Type B pancreatic cell (in vitro differentiated cells): ENCODE measurements around the gene HOTAIR. TPM values are rescaled to one million over a fixed set of nuclear protein-coding genes. Genes with fewer than 3 reads are reported as not detected.

Source experiments
- DNase-seq: peaks from one replicate; pipeline ENCODE4 v3.0.0; 2021; ENCODE audit warnings: mixed read lengths; ENCODE audit not compliant: unreplicated experiment; ENCODE audit errors: extremely low spot score
- H3K27ac Mint-ChIP-seq: 2 replicates; pipeline ENCODE4 v1.8.0; 2021; ENCODE audit warnings: mild to moderate bottlenecking, mixed read lengths
- H3K27me3 Mint-ChIP-seq: 2 replicates; pipeline ENCODE4 v1.8.0; 2021; ENCODE audit warnings: mixed read lengths
- H3K36me3 Mint-ChIP-seq: 2 replicates; pipeline ENCODE4 v1.8.0; 2021; ENCODE audit warnings: mixed read lengths
- H3K4me1 Mint-ChIP-seq: one replicate; pipeline ENCODE4 v1.8.0; 2021; ENCODE audit warnings: mixed read lengths; ENCODE audit not compliant: unreplicated experiment
- H3K4me3 Mint-ChIP-seq: 2 replicates; pipeline ENCODE4 v1.8.0; 2021; ENCODE audit warnings: mild to moderate bottlenecking, mixed read lengths
- H3K9me3 Mint-ChIP-seq: 2 replicates; pipeline ENCODE4 v1.8.0; 2021; ENCODE audit warnings: mixed read lengths
- total RNA-seq: library from RNA; stranded (reverse); gene quantifications from 2 replicates; pipeline ENCODE4 v1.2.1, GENCODE V29; 2021; ENCODE audit warnings: low replicate concordance
- TF ChIP-seq, protein P1 (sequence below): fragments of 200-600 bp; sonication (generic); conservative IDR thresholded peaks from 2 replicates; pipeline ENCODE4 v1.5.0; 2021; ENCODE audit warnings: antibody characterized with exemption, mild to moderate bottlenecking

Gene HOTAIR
- total RNA-seq, 1 donor from 2014 or later, result not detected

DNA sequence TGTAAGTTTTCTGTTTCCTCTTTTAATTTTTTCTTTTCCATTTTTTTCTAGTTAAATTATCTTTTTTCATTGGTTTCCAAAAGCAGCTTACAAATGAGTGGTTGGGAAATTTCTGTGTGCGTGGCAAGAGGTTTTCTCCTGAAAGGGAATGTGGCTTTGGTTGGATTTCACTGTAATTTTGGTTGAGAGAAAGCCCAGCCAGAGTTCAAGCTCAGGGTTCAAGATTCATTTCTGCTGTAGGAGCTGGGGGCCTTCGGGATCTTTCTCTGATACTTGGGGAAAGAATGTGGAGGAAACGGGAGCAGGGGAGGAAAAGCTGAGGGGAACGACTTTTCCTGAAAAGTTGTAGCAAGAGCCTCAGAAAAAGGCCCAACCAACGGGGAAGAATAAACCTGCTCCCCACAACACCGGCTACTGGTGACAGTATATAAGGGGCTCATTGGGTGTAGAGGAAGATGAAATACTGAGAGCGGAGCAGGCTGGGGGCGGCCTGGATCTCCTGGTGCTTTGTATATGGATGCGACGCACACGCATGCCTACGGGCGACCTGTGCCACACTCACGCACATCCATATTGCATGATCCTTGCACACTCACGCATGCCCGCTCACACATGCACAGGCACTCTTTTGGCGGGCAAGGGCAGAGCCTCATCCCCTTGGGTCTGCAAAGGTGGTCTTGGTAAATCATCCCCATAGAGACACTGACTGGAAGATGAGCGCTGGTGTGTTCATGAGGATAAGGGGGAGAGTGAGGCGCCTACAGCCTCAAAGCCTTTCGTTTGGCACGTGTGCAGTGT is 12.1 kb upstream of the HOTAIR start:
- TF ChIP-seq, protein P1, sequence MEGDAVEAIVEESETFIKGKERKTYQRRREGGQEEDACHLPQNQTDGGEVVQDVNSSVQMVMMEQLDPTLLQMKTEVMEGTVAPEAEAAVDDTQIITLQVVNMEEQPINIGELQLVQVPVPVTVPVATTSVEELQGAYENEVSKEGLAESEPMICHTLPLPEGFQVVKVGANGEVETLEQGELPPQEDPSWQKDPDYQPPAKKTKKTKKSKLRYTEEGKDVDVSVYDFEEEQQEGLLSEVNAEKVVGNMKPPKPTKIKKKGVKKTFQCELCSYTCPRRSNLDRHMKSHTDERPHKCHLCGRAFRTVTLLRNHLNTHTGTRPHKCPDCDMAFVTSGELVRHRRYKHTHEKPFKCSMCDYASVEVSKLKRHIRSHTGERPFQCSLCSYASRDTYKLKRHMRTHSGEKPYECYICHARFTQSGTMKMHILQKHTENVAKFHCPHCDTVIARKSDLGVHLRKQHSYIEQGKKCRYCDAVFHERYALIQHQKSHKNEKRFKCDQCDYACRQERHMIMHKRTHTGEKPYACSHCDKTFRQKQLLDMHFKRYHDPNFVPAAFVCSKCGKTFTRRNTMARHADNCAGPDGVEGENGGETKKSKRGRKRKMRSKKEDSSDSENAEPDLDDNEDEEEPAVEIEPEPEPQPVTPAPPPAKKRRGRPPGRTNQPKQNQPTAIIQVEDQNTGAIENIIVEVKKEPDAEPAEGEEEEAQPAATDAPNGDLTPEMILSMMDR, result no peak
- H3K4me1 Mint-ChIP-seq, result peaks cover 14% of the 10 kb centered on the region
- H3K4me3 Mint-ChIP-seq, result no peak overlapping the region
- no peaks in the 10 kb centered on the region for H3K36me3 Mint-ChIP-seq
- no peaks in the 10 kb centered on the region for H3K9me3 Mint-ChIP-seq
- no peak overlapping the region for H3K27ac Mint-ChIP-seq
- peaks cover 98% of the 10 kb centered on the region for H3K27me3 Mint-ChIP-seq
- no peak for DNase-seq

DNA sequence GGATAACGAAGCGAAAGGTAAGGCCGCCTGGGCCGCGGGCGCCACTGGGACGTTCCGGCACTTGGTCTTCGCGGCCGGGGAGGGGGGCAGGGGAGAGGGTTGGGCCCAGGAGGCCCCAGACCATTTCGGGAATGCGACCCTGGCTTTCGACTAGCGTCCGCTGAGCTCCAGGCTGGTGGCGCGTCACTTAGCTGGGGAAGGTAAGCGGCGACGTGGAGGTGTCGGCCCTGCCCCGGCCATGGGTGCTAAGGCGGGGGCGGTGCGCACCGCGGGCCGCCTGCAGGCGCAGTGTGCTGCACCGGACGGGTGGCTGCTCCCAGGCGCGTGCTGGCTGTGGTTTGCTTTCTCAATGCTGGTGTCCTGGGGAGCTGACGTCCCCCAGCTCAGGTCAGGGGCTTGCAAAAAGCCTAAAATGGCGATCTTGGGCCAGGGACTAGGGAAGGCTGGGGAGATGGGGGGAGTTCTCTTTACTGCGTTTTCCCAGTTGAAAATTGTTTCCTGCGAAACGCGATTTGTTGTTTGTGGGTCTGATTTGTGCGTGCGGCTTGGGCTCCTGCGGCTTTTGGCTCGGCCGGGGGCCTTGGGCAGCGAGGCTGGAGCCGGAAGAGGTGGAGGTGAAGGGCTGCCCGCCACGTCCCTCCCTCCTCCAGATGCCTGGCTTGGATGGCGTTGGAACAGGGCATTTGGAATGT is 11.4 kb upstream of the HOTAIR start:
- peaks cover 14% of the 10 kb centered on the region for H3K4me1 Mint-ChIP-seq
- no peaks in the 10 kb centered on the region for H3K36me3 Mint-ChIP-seq
- no peak for DNase-seq
- peak overlapping the region; percentile 65 for H3K4me3 Mint-ChIP-seq
- no peak overlapping the region for H3K27ac Mint-ChIP-seq
- peaks cover 98% of the 10 kb centered on the region for H3K27me3 Mint-ChIP-seq
- TF ChIP-seq, protein P1, result no peak
- H3K9me3 Mint-ChIP-seq, result no peaks in the 10 kb centered on the region

DNA sequence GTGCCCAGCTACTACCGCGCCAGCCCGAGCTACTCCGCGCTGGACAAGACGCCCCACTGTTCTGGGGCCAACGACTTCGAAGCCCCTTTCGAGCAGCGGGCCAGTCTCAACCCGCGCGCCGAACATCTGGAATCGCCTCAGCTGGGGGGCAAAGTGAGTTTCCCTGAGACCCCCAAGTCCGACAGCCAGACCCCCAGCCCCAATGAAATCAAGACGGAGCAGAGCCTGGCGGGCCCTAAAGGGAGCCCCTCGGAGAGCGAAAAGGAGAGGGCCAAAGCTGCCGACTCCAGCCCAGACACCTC is 10.9 kb upstream of the HOTAIR start:
- DNase-seq, result no peak
- Mint-ChIP-seq H3K4me3 (peak overlapping the region; percentile 81), H3K27ac (no peak overlapping the region), H3K36me3 (no peaks in the 10 kb centered on the region), H3K9me3 (no peaks in the 10 kb centered on the region), H3K4me1 (peaks cover 14% of the 10 kb centered on the region), H3K27me3 (peaks cover 98% of the 10 kb centered on the region)
- TF ChIP-seq, protein P1, result no peak

DNA sequence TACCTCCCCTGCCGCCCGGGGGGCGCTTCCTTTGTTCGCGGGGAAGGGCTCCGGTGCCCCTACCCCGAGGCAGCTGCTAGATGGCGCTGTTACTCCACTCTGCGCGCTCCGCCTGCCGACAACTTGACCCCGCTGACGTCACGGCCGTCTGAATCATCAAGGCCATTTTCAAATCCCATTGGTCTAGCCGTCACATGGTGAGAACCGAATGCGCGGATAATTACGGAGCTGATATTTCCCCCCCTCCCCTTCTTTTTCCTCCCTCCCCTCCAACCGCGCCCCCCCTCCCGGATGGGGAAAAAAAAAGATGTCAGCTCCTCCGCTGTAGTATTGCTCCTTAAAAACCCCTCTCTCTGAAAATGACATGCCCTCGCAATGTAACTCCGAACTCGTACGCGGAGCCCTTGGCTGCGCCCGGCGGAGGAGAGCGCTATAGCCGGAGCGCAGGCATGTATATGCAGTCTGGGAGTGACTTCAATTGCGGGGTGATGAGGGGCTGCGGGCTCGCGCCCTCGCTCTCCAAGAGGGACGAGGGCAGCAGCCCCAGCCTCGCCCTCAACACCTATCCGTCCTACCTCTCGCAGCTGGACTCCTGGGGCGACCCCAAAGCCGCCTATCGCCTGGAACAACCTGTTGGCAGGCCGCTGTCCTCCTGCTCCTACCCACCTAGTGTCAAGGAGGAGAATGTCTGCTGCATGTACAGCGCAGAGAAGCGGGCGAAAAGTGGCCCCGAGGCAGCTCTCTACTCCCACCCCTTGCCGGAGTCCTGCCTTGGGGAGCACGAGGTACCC is 10.3 kb upstream of the HOTAIR start, which contains the start of gene HOXC10:
HOXC10 (plus strand) TSS at position 246 of the 791 bp plus-strand sequence; CDS start at position 360, 114 bp downstream.
- no peaks in the 10 kb centered on the region for H3K9me3 Mint-ChIP-seq
- TF ChIP-seq, protein P1, result peak; percentile 79
- peaks cover 14% of the 10 kb centered on the region for H3K4me1 Mint-ChIP-seq
- H3K27ac Mint-ChIP-seq, result peak within 1 kb of the TSS; percentile 55
- peak; percentile 91 for DNase-seq
- peaks cover 98% of the 10 kb centered on the region for H3K27me3 Mint-ChIP-seq
- H3K36me3 Mint-ChIP-seq, result no peaks in the 10 kb centered on the region
- H3K4me3 Mint-ChIP-seq, result peak within 1 kb of the TSS; percentile 81

DNA sequence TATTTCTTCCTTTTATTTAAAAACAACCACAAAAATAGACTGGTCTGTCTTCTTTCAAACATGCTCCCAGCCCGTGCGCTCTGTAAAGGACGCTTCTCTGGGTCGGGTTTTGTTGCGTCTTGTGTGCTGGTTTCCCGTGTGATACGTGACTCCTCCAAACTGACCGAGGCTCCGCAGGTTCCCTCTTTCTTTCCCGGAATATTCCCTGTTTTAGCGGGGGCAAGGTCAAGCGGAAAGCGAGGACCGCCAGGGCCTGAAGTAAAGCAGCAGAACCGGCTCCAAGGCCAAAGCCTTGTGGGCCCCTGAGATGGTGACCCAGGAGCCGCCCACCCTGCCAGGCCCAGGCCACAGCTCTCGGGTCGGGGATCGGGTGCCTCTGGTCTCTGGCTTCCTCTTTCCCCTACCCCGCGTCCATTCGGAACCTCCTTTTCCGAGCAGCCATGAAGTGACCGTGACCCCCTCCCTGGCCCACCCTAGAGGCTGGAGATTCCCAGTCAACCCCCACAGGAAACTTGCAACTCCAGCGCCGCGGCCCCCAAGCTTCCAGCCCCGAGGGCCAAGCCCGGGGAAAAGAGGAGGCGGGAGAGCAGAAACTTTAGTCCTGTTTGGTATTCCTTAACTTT is 9.3 kb upstream of the HOTAIR start:
- no peaks in the 10 kb centered on the region for H3K9me3 Mint-ChIP-seq
- DNase-seq, result no peak
- H3K27me3 Mint-ChIP-seq, result peaks cover 98% of the 10 kb centered on the region

More for the DNA sequence above, 9.3 kb upstream of the HOTAIR start:
- H3K4me1 Mint-ChIP-seq, result peaks cover 7% of the 10 kb centered on the region
- H3K36me3 Mint-ChIP-seq, result no peaks in the 10 kb centered on the region
- no peak overlapping the region for H3K27ac Mint-ChIP-seq
- H3K4me3 Mint-ChIP-seq, result no peak overlapping the region
- TF ChIP-seq, protein P1, result no peak
